ENCODE measurements around the gene PCSK2. TPM values are rescaled to one million over a fixed set of nuclear protein-coding genes. Genes with fewer than 3 reads are reported as not detected.

PCSK2 gene
- total RNA-seq, 4 donors from 2014 or later, result 0.64 to 4.1 (median 1.4) TPM; not detected in 1

GRCh38 chr20:17306427-17306826 lies 79.6 kb downstream of the PCSK2 start:
- H3K4me1 ChIP-seq, result no peaks in the 10 kb centered on the region
- intact Hi-C loops (cut with DNase I; ENCODE audit: low total_unique reads), result no loop called here
- H3K27me3 ChIP-seq, result no peaks in the 10 kb centered on the region
- H3K4me3 ChIP-seq, result no peak overlapping the region
- WGBS, 2 donors (ENCODE audit: low coverage in 1 of 2), result 80 to 95% methylated on average over 3 to 4 of the region's 4 CpGs
- H3K36me3 ChIP-seq, result no peaks in the 10 kb centered on the region
- H3K27ac ChIP-seq, result no peak overlapping the region
- H3K9me3 ChIP-seq, result no peaks in the 10 kb centered on the region
- in situ Hi-C loops (cut with MboI; ENCODE audit: low pct_ligation_motif_present in 1 of 4, low pct_unique_long_range_greater_than_20kb in 1 of 4, low sequenced_read_pairs in 3 of 4), result no loop called here
- DNase-seq, result no peak
- no peak for TF ChIP-seq EP300 (IDR thresholded peaks at IDR 0.05; ENCODE audit: low read depth)
- no peak for TF ChIP-seq POLR2A (IDR thresholded peaks at IDR 0.05)
- TF ChIP-seq CTCF (IDR thresholded peaks at IDR 0.05), result no peak
- no peak for TF ChIP-seq POLR2AphosphoS5 (IDR thresholded peaks at IDR 0.05)

- Histone ChIP-seq H3K4me3 (no peak overlapping the region), H3K9me3 (no peaks in the 10 kb centered on the region), H3K27ac (no peak overlapping the region), H3K36me3 (no peaks in the 10 kb centered on the region), H3K27me3 (peaks cover 37% of the 10 kb centered on the region), H3K4me1 (no peaks in the 10 kb centered on the region)
- intact Hi-C loops (cut with DNase I; ENCODE audit: low total_unique reads) (no loop called here), in situ Hi-C loops (cut with MboI; ENCODE audit: low pct_ligation_motif_present in 1 of 4, low pct_unique_long_range_greater_than_20kb in 1 of 4, low sequenced_read_pairs in 3 of 4) (no loop called here)
- DNase-seq, result no peak
- 54 to 78% methylated on average over 3 to 5 of the region's 5 CpGs for WGBS, 2 donors (ENCODE audit: low coverage in 1 of 2)
- no peak for TF ChIP-seq POLR2A (IDR thresholded peaks at IDR 0.05)
- TF ChIP-seq POLR2AphosphoS5 (IDR thresholded peaks at IDR 0.05), result no peak
- no peak for TF ChIP-seq CTCF (IDR thresholded peaks at IDR 0.05)
- no peak for TF ChIP-seq EP300 (IDR thresholded peaks at IDR 0.05; ENCODE audit: low read depth)
Measured at GRCh38 chr20:17314264-17314663, 87.4 kb downstream of the PCSK2 start.

- in situ Hi-C loops (cut with MboI; ENCODE audit: low pct_ligation_motif_present in 1 of 4, low pct_unique_long_range_greater_than_20kb in 1 of 4, low sequenced_read_pairs in 3 of 4), result no loop called here
Measured at GRCh38 chr20:17315407-17316231, 88.8 kb downstream of the PCSK2 start.

More at GRCh38 chr20:17315407-17316231, 88.8 kb downstream of the PCSK2 start:
- Histone ChIP-seq H3K4me1 (no peaks in the 10 kb centered on the region), H3K4me3 (no peak overlapping the region), H3K27ac (no peak overlapping the region), H3K27me3 (peaks cover 37% of the 10 kb centered on the region), H3K36me3 (no peaks in the 10 kb centered on the region), H3K9me3 (no peaks in the 10 kb centered on the region)
- DNase-seq, result no peak
- intact Hi-C loops (cut with DNase I; ENCODE audit: low total_unique reads), result no loop called here
- 14 to 20% methylated on average over 1 to 45 of the region's 45 CpGs for WGBS, 2 donors (ENCODE audit: low coverage in 1 of 2)
- no peak for TF ChIP-seq POLR2A (IDR thresholded peaks at IDR 0.05)
- TF ChIP-seq EP300 (IDR thresholded peaks at IDR 0.05; ENCODE audit: low read depth), result no peak
- no peak for TF ChIP-seq CTCF (IDR thresholded peaks at IDR 0.05)
- TF ChIP-seq POLR2AphosphoS5 (IDR thresholded peaks at IDR 0.05), result no peak

All from transverse colon (tissue), 4 donors.